Colon (tissue), 2 donors: ENCODE data around the gene CPEB1.

Experiments
- FAIRE-seq: peaks from 2 replicates; lab custom pipeline; 2012; peaks lifted over from hg19 to GRCh38; lab: Jason Lieb, UNC
- donor health status: control.
- donor health status: control.

CPEB1 gene

GRCh38 chr15:82595203-82595602 lies 52.0 kb downstream of the CPEB1 start:
- no peak for FAIRE-seq

GRCh38 chr15:82587805-82588204 lies 59.4 kb downstream of the CPEB1 start:
- FAIRE-seq: no peak

GRCh38 chr15:82585072-82585471 lies 62.1 kb downstream of the CPEB1 start:
- FAIRE-seq: no peak

- no peak for FAIRE-seq
These were observed 66.5 kb downstream of the CPEB1 start for GRCh38 chr15:82580713-82581112.

- no peak for FAIRE-seq
These were observed 71.8 kb downstream of the CPEB1 start for GRCh38 chr15:82575335-82575734.

GRCh38 chr15:82572986-82573385 lies 74.2 kb downstream of the CPEB1 start:
- FAIRE-seq: no peak

- no peak for FAIRE-seq
These were observed 74.9 kb downstream of the CPEB1 start for GRCh38 chr15:82572311-82572710.

GRCh38 chr15:82571722-82572222 lies 75.4 kb downstream of the CPEB1 start:
- no peak for FAIRE-seq

GRCh38 chr15:82570721-82571508 lies 76.2 kb downstream of the CPEB1 start:
- FAIRE-seq: no peak

GRCh38 chr15:82569834-82570233 lies 77.3 kb downstream of the CPEB1 start:
- no peak for FAIRE-seq

- FAIRE-seq: no peak
These were observed 78.2 kb downstream of the CPEB1 start for GRCh38 chr15:82568986-82569385.

- no peak for FAIRE-seq
These were observed 79.5 kb downstream of the CPEB1 start for GRCh38 chr15:82567661-82568060.

- no peak for FAIRE-seq
These were observed 80.5 kb downstream of the CPEB1 start for GRCh38 chr15:82566690-82567089.

GRCh38 chr15:82558502-82558901 lies 88.7 kb downstream of the CPEB1 start:
- FAIRE-seq: no peak

GRCh38 chr15:82556315-82557035 lies 90.7 kb downstream of the CPEB1 start:
- FAIRE-seq: no peak

- no peak for FAIRE-seq
These were observed 92.3 kb downstream of the CPEB1 start for GRCh38 chr15:82554849-82555248.

- no peak for FAIRE-seq
These were observed 92.8 kb downstream of the CPEB1 start for GRCh38 chr15:82554351-82554750.

GRCh38 chr15:82553846-82554245 lies 93.3 kb downstream of the CPEB1 start:
- FAIRE-seq: no peak

GRCh38 chr15:82552861-82553260 lies 94.3 kb downstream of the CPEB1 start:
- no peak for FAIRE-seq

- no peak for FAIRE-seq
These were observed 95.4 kb downstream of the CPEB1 start for GRCh38 chr15:82551646-82552247.

- no peak for FAIRE-seq
These were observed 97.9 kb downstream of the CPEB1 start for GRCh38 chr15:82549199-82549665.

- no peak for FAIRE-seq
These were observed 98.5 kb downstream of the CPEB1 start for GRCh38 chr15:82548700-82549099.

GRCh38 chr15:82545478-82545877 lies 101.7 kb downstream of the CPEB1 start:
- FAIRE-seq: no peak
